ENCODE results near the gene RAI1.

DNA sequence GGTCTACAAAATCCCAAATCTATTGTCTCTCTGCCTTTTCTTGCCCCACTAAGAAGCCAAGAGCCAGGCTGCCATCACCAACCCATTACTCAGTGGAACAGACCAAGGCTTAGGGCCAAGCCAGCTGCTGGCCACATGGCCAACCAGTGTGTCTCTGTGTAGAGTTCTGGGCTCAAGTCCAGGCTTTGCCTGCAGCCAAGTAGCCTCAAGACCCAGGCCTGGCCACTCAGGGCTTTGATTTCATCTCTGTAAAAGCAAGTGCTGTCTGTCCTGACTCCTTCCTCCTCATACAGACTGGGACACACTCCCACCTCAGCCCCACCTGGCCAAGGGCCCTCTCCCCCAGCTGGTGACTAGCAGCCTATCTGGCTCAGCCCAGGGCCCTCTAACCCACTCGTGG, 140.9 kb downstream of the RAI1 start:
- no peak for TF ChIP-seq NFRKB (IDR thresholded peaks at IDR 0.05)
- no peak for TF ChIP-seq FOXA1 (IDR thresholded peaks at IDR 0.05)
- TF ChIP-seq FOXM1 (IDR thresholded peaks at IDR 0.05; ENCODE audit: borderline replicate concordance): no peak
- TF ChIP-seq FOXK2 (IDR thresholded peaks at IDR 0.05): no peak
- TF ChIP-seq, protein P1, sequence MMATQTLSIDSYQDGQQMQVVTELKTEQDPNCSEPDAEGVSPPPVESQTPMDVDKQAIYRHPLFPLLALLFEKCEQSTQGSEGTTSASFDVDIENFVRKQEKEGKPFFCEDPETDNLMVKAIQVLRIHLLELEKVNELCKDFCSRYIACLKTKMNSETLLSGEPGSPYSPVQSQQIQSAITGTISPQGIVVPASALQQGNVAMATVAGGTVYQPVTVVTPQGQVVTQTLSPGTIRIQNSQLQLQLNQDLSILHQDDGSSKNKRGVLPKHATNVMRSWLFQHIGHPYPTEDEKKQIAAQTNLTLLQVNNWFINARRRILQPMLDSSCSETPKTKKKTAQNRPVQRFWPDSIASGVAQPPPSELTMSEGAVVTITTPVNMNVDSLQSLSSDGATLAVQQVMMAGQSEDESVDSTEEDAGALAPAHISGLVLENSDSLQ (IDR thresholded peaks at IDR 0.05): no peak
- no peak for TF ChIP-seq ZNF384 (IDR thresholded peaks at IDR 0.05)

All from HEK293T (cell line).